Measurements from ENCODE around the gene FITM1. TPM values are rescaled to one million over a fixed set of nuclear protein-coding genes. Genes with fewer than 3 reads are reported as not detected.

The FITM1 gene
- total RNA-seq, 4 donors from 2014 or later, result 0.27 to 0.67 TPM; not detected in 2

GRCh38 chr14:24131549-24131966, 1.1 kb downstream of the FITM1 start:
- Histone ChIP-seq H3K9me3 (no peaks in the 10 kb centered on the region), H3K36me3 (no peaks in the 10 kb centered on the region), H3K4me1 (peaks cover 0 to 29% (median 4%) of the 10 kb centered on the region in 3 donors), H3K4me3 (no peak overlapping the region), H3K27me3 (no peaks in the 10 kb centered on the region), H3K27ac (peak overlapping the region in 3 of 4 donors; percentile 46 to 69 (median 58))
- WGBS, 2 donors (ENCODE audit: low coverage in 1 of 2), result 80% methylated on average over 1 of the region's 15 CpGs; no CpG with 5 or more reads in 1 of the 2 donors
- TF ChIP-seq CTCF (IDR thresholded peaks at IDR 0.05) (no peak), POLR2A (IDR thresholded peaks at IDR 0.05) (no peak), POLR2AphosphoS5 (IDR thresholded peaks at IDR 0.05) (no peak), EP300 (IDR thresholded peaks at IDR 0.05) (no peak)
- no peak for ATAC-seq

GRCh38 chr14:24132061-24132685, 1.7 kb downstream of the FITM1 start:
- Histone ChIP-seq H3K9me3 (no peaks in the 10 kb centered on the region), H3K4me1 (peaks cover 0 to 35% (median 10%) of the 10 kb centered on the region in 3 donors), H3K4me3 (no peak overlapping the region), H3K27me3 (no peaks in the 10 kb centered on the region), H3K36me3 (peaks cover 0 to 3% of the 10 kb centered on the region in 2 donors), H3K27ac (peak overlapping the region in 2 of 4 donors; percentile 58 to 69)
- WGBS, 2 donors (ENCODE audit: low coverage in 1 of 2), result 50 to 62% methylated on average over 2 to 7 of the region's 24 CpGs
- no peak for ATAC-seq
- TF ChIP-seq EP300 (IDR thresholded peaks at IDR 0.05) (no peak), POLR2A (IDR thresholded peaks at IDR 0.05) (no peak), POLR2AphosphoS5 (IDR thresholded peaks at IDR 0.05) (no peak), CTCF (IDR thresholded peaks at IDR 0.05) (no peak)

- no peak for ATAC-seq
- TF ChIP-seq POLR2A (IDR thresholded peaks at IDR 0.05) (no peak), CTCF (IDR thresholded peaks at IDR 0.05) (no peak), POLR2AphosphoS5 (IDR thresholded peaks at IDR 0.05) (no peak), EP300 (IDR thresholded peaks at IDR 0.05) (no peak)
- H3K27me3 ChIP-seq, result no peaks in the 10 kb centered on the region
- 90 to 92% methylated on average over 2 of the region's 2 CpGs for WGBS, 2 donors (ENCODE audit: low coverage in 1 of 2)
- no peak overlapping the region for H3K4me3 ChIP-seq
- H3K36me3 ChIP-seq, result peaks cover 0 to 11% of the 10 kb centered on the region in 2 donors
- peaks cover 0 to 43% (median 14%) of the 10 kb centered on the region in 3 donors for H3K4me1 ChIP-seq
- H3K27ac ChIP-seq, result no peak overlapping the region
- H3K9me3 ChIP-seq, result no peaks in the 10 kb centered on the region
Measured at GRCh38 chr14:24132976-24133375, 2.5 kb downstream of the FITM1 start.

GRCh38 chr14:24133735-24134134, 3.3 kb downstream of the FITM1 start:
- H3K4me3 ChIP-seq, result no peak overlapping the region
- peaks cover 0 to 50% (median 14%) of the 10 kb centered on the region in 3 donors for H3K4me1 ChIP-seq
- H3K36me3 ChIP-seq, result peaks cover 0 to 18% of the 10 kb centered on the region in 2 donors
- no peak for ATAC-seq
- H3K9me3 ChIP-seq, result no peaks in the 10 kb centered on the region
- no peaks in the 10 kb centered on the region for H3K27me3 ChIP-seq
- WGBS, 2 donors (ENCODE audit: low coverage in 1 of 2), result 88 to 92% methylated on average over 1 of the region's 1 CpG
- no peak overlapping the region for H3K27ac ChIP-seq
- TF ChIP-seq CTCF (IDR thresholded peaks at IDR 0.05), result no peak

- 0 to 5% methylated on average over 7 to 9 of the region's 9 CpGs for WGBS, 2 donors (ENCODE audit: low coverage in 1 of 2)
- Histone ChIP-seq H3K4me3 (peak overlapping the region; percentile 93 to 98), H3K4me1 (peaks cover 0 to 68% (median 28%) of the 10 kb centered on the region in 3 donors)
Measured at GRCh38 chr14:24135584-24135833, 5.0 kb downstream of the FITM1 start.

More at GRCh38 chr14:24135584-24135833, 5.0 kb downstream of the FITM1 start:
- ATAC-seq, result no peak
- Histone ChIP-seq H3K27me3 (no peaks in the 10 kb centered on the region), H3K9me3 (no peaks in the 10 kb centered on the region), H3K27ac (peak overlapping the region; percentile 60 to 95 (median 93)), H3K36me3 (peaks cover 0 to 28% of the 10 kb centered on the region in 2 donors)
- TF ChIP-seq POLR2AphosphoS5 (IDR thresholded peaks at IDR 0.05) (no peak), CTCF (IDR thresholded peaks at IDR 0.05) (no peak), EP300 (IDR thresholded peaks at IDR 0.05) (no peak), POLR2A (IDR thresholded peaks at IDR 0.05) (no peak)
